GM12872 (cell line): Measurements from ENCODE around the gene RUSC2.

Experiments
- TF ChIP-seq, protein P1 (sequence below): IDR thresholded peaks from 3 replicates; pipeline ENCODE4 v1.5.1; 2011; ENCODE audit warnings: low read depth, mild to moderate bottlenecking, low read length, moderate library complexity; ENCODE audit not compliant: insufficient read depth

The RUSC2 gene

DNA sequence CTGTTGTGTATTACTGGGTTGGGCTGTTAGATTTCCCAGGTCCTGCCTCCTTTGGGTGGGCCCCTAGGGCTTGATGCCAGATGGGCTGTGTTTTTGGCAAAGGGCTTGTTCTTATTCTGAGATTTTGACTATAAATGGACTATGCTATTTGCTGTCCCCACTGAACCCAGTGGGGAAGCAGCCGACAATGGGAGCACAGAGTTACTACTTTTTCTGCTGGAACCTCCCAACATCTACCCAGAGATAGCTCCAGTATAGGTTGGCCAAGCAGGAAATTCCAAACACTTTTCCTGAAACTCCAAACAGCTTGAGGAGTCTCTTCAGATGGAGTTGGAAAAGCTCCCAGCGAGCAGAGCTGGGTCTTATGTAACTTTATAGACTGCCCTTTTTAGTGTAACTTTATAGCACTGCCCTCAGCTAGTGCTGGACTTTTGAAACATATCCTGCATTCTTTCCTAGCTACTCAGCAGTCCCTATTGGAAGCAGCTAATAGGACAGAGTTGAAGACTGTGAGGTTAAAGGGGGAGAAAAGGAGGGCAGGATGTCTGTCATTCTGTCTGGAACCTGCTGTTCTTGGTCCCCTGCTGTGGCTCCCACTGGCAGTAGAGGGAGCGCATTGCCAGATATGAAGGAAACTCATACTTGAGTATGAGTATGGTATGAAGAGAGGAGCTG, 21.0 kb downstream of the RUSC2 start:
- TF ChIP-seq, protein P1, sequence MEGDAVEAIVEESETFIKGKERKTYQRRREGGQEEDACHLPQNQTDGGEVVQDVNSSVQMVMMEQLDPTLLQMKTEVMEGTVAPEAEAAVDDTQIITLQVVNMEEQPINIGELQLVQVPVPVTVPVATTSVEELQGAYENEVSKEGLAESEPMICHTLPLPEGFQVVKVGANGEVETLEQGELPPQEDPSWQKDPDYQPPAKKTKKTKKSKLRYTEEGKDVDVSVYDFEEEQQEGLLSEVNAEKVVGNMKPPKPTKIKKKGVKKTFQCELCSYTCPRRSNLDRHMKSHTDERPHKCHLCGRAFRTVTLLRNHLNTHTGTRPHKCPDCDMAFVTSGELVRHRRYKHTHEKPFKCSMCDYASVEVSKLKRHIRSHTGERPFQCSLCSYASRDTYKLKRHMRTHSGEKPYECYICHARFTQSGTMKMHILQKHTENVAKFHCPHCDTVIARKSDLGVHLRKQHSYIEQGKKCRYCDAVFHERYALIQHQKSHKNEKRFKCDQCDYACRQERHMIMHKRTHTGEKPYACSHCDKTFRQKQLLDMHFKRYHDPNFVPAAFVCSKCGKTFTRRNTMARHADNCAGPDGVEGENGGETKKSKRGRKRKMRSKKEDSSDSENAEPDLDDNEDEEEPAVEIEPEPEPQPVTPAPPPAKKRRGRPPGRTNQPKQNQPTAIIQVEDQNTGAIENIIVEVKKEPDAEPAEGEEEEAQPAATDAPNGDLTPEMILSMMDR = no peak

DNA sequence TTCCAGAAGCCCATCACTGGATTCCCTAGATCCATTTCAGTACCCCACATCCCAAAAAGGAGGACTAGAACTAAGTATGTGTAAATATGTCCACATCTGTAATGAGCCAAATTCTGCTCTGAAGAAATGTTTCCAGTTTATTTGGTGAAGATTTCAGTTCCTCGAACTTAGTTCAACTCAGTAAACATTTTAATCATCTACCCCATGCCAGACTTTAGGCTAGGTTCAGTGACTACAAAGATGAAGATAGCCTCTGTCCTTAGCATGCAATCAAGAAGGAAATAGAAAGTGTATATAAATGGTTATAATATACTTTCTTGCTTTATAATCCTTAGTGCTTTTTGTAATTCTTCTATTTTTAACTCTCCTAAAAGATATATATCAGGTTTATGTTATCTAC, 21.5 kb downstream of the RUSC2 start:
- TF ChIP-seq, protein P1 = no peak

DNA sequence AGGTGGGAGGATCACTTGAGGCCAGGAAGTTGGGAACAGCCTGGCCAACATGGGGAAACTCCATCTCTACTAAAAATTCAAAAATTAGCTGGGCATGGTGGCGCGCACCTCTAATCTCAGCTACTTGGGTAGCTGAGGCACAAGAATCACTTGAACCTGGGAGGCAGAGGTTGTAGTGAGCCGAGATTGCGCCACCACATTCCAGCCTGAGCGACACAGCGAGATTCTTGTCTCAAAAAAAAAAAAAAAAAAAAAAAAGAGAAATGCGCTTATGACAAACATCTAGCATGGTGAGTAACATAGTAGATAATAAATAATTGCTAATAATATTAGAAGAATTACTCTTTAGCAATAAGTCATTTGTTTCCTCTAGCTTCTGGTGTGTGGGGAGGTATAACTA, 25.9 kb downstream of the RUSC2 start:
- TF ChIP-seq, protein P1 = no peak

DNA sequence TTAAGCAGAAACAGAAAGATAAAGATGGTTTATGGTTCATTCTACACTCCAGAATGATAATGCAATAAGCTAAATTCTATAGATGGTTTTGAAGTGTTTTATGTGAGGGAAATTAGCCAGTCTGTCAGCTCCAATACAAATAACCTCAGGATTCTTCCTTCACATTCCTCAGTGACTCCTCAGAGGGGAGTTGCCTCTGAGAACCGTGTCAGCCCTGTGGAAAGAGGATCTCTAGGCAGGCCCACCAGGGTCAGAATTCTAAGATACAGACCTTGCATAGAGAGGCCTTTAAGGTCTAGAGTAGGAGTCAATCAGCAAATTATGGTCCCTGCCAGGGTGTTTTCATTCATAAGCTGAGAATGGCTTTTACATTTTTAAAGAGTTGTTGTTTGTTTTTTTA, 26.6 kb downstream of the RUSC2 start:
- TF ChIP-seq, protein P1 = no peak

DNA sequence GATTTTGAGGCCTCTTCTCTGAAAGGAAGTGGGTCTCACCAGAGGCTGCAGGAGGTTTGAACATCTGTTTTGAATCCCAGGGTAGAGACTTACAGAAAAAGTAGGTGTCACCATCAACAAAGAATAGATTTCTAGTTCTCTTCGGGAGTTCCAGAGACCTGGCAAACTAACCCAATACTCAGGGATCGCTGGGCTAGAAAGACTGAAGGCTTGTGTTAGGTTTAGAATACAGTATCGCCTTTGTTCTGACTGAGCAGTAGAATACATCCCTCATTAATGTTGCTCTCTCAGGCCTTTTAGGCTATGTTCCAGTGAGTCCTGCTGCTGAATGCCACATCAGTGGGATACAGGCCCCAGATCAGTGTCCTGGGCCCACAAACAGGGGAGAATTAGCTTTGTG, 27.2 kb downstream of the RUSC2 start:
- TF ChIP-seq, protein P1 = no peak

DNA sequence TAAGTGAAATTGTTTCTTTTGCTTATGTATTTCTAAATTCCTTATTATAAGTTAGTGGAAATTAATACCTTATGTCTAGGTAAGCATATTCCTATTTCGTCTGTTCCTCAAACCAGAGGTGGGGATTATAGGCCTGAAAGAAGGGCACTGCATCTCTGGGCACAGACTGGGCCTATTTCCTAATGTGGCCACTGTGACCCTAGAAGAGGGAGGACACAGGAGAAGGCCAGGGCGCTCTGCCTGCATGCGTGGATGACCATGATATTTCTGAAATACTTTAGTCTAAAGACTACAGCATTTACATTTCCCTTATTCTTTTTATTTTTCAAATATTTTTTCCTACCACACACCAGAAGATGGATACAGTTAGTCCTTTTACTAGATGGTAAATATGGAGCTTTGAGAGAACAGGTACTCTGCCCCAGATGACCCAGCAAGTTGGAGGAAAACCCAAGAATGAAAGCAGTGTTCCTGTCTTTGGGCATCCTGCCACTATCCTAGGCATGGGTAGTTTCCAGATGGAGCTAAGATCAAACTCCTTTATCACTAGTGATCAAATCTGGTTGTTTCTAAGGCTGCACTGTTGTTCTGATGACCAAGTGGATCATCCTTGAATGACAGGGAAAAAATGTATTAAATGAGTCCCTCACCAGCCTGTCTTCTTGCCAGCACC, 27.8 kb downstream of the RUSC2 start:
- TF ChIP-seq, protein P1 = no peak

- TF ChIP-seq, protein P1 = no peak
Measured at GRCh38 chr9:35518225-35518821, 28.4 kb downstream of the RUSC2 start.
